A549 (cell line): ENCODE data around the gene ADAMTS15. TPM values are rescaled to one million over a fixed set of nuclear protein-coding genes. Genes with fewer than 3 reads are reported as not detected.

Experiments
- ATAC-seq, 2 experiments: fragments of 200-7000 bp in 1 of 2; fragments of >200 bp in 1 of 2; cut with Nextera tagmentation in 1 of 2; cut with Tn5 transposase in 1 of 2; 3 replicates each; pipeline versions ENCODE4 v1.8.0 to v1.9.1; 2018 to 2020; ENCODE audit warnings: mild to moderate bottlenecking in 1 of 2, moderate library complexity in 1 of 2
- CTCF ChIA-PET: fragments of 300-600 bp; sonication (Branson Sonifier 250); formaldehyde crosslinking; extraction: SDS; loops from one replicate; lab custom pipeline; 2021; ENCODE audit warnings: antibody characterized with exemption, inconsistent platforms; lab: Yijun Ruan, JAX
- POLR2A ChIA-PET: fragments of 350-600 bp; formaldehyde crosslinking; extraction: SDS; loops from one replicate; lab custom pipeline; 2021; ENCODE audit warnings: antibody characterized with exemption, inconsistent platforms; lab: Yijun Ruan, JAX
- DNase-seq, 2 experiments: peaks; one replicate each; pipeline versions ENCODE4 v3.0.0 to v3.0.0-alpha.2; 2011 to 2016; ENCODE audit warnings: low read depth in 1 of 2, low spot score in 1 of 2
- FAIRE-seq: peaks from 2 replicates; lab custom pipeline; 2011; peaks lifted over from hg19 to GRCh38; lab: Jason Lieb, UNC
- H3K27ac ChIP-seq, 2 experiments: fragments of >200 bp; sonication (Bioruptor Twin); formaldehyde crosslinking; 3 replicates each; pipeline ENCODE4 v1.5.1; 2016 to 2017
- H3K4me1 ChIP-seq: fragments of >200 bp; sonication (Bioruptor Twin); formaldehyde crosslinking; 3 replicates; pipeline ENCODE4 v1.6.1; 2016
- H3K4me2 ChIP-seq: fragments of >200 bp; sonication (Bioruptor Twin); formaldehyde crosslinking; 3 replicates; pipeline ENCODE4 v1.6.1; 2016
- H3K4me3 ChIP-seq: fragments of >200 bp; sonication (Bioruptor Twin); formaldehyde crosslinking; 3 replicates; pipeline ENCODE4 v1.5.1; 2016
- H3K9me3 ChIP-seq: fragments of >200 bp; sonication (Bioruptor Twin); formaldehyde crosslinking; 3 replicates; pipeline ENCODE4 v1.6.1; 2016
- CBX2 ChIP-seq: fragments of 200-600 bp; sonication (generic); IDR thresholded peaks from 2 replicates; pipeline ENCODE4 v1.6.1; 2016; ENCODE audit warnings: low read depth, mild to moderate bottlenecking, borderline replicate concordance
- CEBPB ChIP-seq, 2 experiments: fragments of >200 bp in 1 of 2; sonication (Bioruptor Twin) in 1 of 2; formaldehyde crosslinking in 1 of 2; IDR thresholded peaks; 2 replicates each; pipeline ENCODE4 v1.6.1; 2012 to 2016
- CHD4 ChIP-seq: fragments of 200-600 bp; sonication (generic); IDR thresholded peaks from 2 replicates; pipeline ENCODE4 v1.6.1; 2016; ENCODE audit warnings: antibody characterized with exemption, mild to moderate bottlenecking, borderline replicate concordance
- EHF ChIP-seq: fragments of 250-450 bp; sonication (Bioruptor Pico); IDR thresholded peaks from 2 replicates; pipeline ENCODE4 v1.5.0; 2020; ENCODE audit warnings: mild to moderate bottlenecking
- EHMT2 ChIP-seq: fragments of 200-600 bp; sonication (generic); IDR thresholded peaks from 2 replicates; pipeline ENCODE4 v1.6.1; 2016; ENCODE audit warnings: antibody characterized with exemption, low read depth, mild to moderate bottlenecking, moderate library complexity
- EP300 ChIP-seq, 2 experiments: fragments of >200 bp; sonication (Bioruptor Twin); formaldehyde crosslinking; IDR thresholded peaks; 2 replicates in 1 of 2; 3 replicates in 1 of 2; pipeline ENCODE4 v1.6.1; 2016 to 2017
- FOXS1 ChIP-seq: fragments of 250-450 bp; sonication (Bioruptor Pico); IDR thresholded peaks from 2 replicates; pipeline ENCODE4 v1.5.0; 2020; ENCODE audit warnings: mild to moderate bottlenecking, moderate library complexity
- HOXA7 ChIP-seq: fragments of 250-450 bp; sonication (Bioruptor Pico); IDR thresholded peaks from 2 replicates; pipeline ENCODE4 v1.5.0; 2020; ENCODE audit warnings: mild to moderate bottlenecking, moderate library complexity
- JUN ChIP-seq, 2 experiments: fragments of >200 bp; sonication (Bioruptor Twin); formaldehyde crosslinking; IDR thresholded peaks; 2 replicates in 1 of 2; 3 replicates in 1 of 2; pipeline ENCODE4 v1.6.1; 2016 to 2017
- JUNB ChIP-seq: fragments of >200 bp; sonication (Bioruptor Twin); formaldehyde crosslinking; IDR thresholded peaks from 2 replicates; pipeline ENCODE4 v1.6.1; 2016
- MAX ChIP-seq: IDR thresholded peaks from 2 replicates; pipeline ENCODE4 v1.6.1; 2012
- NPAS2 ChIP-seq: fragments of 250-450 bp; sonication (Bioruptor Pico); IDR thresholded peaks from 2 replicates; pipeline ENCODE4 v1.8.0; 2022; ENCODE audit warnings: mild to moderate bottlenecking, moderate library complexity, borderline replicate concordance
- NR3C1 ChIP-seq: fragments of >200 bp; sonication (Bioruptor Twin); formaldehyde crosslinking; IDR thresholded peaks from 3 replicates; pipeline ENCODE4 v1.6.1; 2017
- PBX3 ChIP-seq: IDR thresholded peaks from 2 replicates; pipeline ENCODE4 v1.6.1; 2012
- POLR2A ChIP-seq: IDR thresholded peaks from 2 replicates; pipeline ENCODE4 v1.6.1; 2012; ENCODE audit warnings: mild to moderate bottlenecking, low read length
- POLR2AphosphoS2 ChIP-seq: conservative IDR thresholded peaks from 2 replicates; pipeline ENCODE4 v1.6.1; 2012; ENCODE audit warnings: low read length, improper control_type of control experiment, inconsistent platforms
- RARB ChIP-seq: fragments of 250-450 bp; sonication (Bioruptor Pico); IDR thresholded peaks from 2 replicates; pipeline ENCODE4 v1.8.0; 2021; ENCODE audit warnings: mild to moderate bottlenecking, moderate library complexity
- RNF2 ChIP-seq: fragments of 200-600 bp; sonication (generic); IDR thresholded peaks from 2 replicates; pipeline ENCODE4 v1.6.1; 2016; ENCODE audit warnings: low read depth, mild to moderate bottlenecking, antibody characterized with exemption, moderate library complexity, borderline replicate concordance
- SMC3 ChIP-seq: fragments of >200 bp; sonication (Bioruptor Twin); formaldehyde crosslinking; IDR thresholded peaks from 3 replicates; pipeline ENCODE4 v1.6.1; 2018; ENCODE audit warnings: inconsistent platforms
- SREBF2 ChIP-seq: fragments of 450-650 bp; IDR thresholded peaks from 2 replicates; pipeline ENCODE4 v1.6.1; 2014; ENCODE audit warnings: mild to moderate bottlenecking, moderate library complexity
- TP53 ChIP-seq: fragments of 250-450 bp; sonication (Bioruptor Pico); IDR thresholded peaks from 2 replicates; pipeline ENCODE4 v1.5.0; 2021; ENCODE audit warnings: mild to moderate bottlenecking, moderate library complexity
- ZC3H11A ChIP-seq: fragments of 450-650 bp; IDR thresholded peaks from 2 replicates; pipeline ENCODE4 v1.6.1; 2014; ENCODE audit warnings: antibody characterized with exemption, mild to moderate bottlenecking
- ZFP36 ChIP-seq: fragments of 450-650 bp; IDR thresholded peaks from 2 replicates; pipeline ENCODE4 v1.6.1; 2014; ENCODE audit warnings: borderline replicate concordance; ENCODE audit not compliant: partially characterized antibody
- WGBS: methylation state at CpG from one replicate; pipeline ENCODE4 v1.1.6; 2017; ENCODE audit errors: missing lambda C conversion rate; 5-methylcytosine and 5-hydroxymethylcytosine counted together
- polyA plus RNA-seq, 4 experiments: library from polyadenylated mRNA; depleted of rRNA in 3 of 4; stranded (reverse); fragments of >200 nt; fragmentation: RNase III in 1 of 4; extraction: RNeasy Plus Mini Kit Qiagen cat#74134 plus additional on column Dnase treatment in 1 of 4; gene quantifications; 2 replicates in 3 of 4; 3 replicates in 1 of 4; pipeline ENCODE4 v1.2.3, GENCODE V29; 2011 to 2017
- TF ChIP-seq, protein P1 (sequence below): fragments of >200 bp; sonication (Bioruptor Twin); formaldehyde crosslinking; IDR thresholded peaks from 2 replicates; pipeline ENCODE4 v1.6.1; 2016

ADAMTS15 gene
- polyA plus RNA-seq, 2 of the 4 experiments (the other 2 are of a cell fraction) = 2.2 to 4.0 TPM

DNA sequence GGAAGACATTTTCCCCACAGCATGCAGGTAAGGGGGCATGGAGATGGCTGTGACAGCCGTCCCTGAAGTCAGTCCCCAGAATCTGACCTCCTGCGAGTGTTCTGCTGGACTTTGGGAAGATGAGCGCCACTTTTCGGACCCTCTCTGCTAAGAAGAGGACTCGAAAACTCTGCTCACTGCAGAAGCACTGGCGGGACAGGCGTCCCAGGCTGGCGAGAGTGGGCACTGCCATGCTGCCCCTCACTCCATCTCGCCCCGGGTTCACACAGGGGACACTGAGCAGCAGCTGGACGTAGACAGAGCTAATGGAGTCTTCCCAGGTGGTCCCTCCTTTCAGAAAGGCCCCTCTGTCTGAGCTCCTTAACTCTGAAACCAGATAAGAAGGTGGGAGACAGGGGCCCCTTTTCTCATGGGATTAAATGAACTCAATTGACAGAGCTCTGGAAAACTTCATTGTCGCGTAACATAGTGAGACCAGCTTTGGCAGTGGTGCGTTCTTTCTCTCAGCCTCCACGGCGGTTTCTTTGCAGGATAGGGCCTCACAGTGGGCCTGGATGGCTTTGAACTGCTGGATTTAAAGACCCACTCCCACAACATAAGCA is 24.8 kb upstream of the ADAMTS15 start:
- POLR2A ChIA-PET = no interaction called here

GRCh38 chr11:130424613-130425140 is 23.8 kb upstream of the ADAMTS15 start:
- Histone ChIP-seq H3K27ac (no peak overlapping the region), H3K4me1 (peaks cover 9% of the 10 kb centered on the region; the same call in 2 of the 3 replicates), H3K4me3 (no peak overlapping the region), H3K4me2 (no peak overlapping the region), H3K9me3 (no peaks in the 10 kb centered on the region)
- 93% methylated on average over 3 of the region's 14 CpGs for WGBS
- DNase-seq (no peak), FAIRE-seq (no peak), ATAC-seq (no peak)
- POLR2A ChIA-PET = no interaction called here
- CTCF ChIA-PET = interaction anchor here (0.9 to 25.6 kb wide), 8 partner anchors 8 to 491 kb away, joined by 3 to 732 read pairs (median 4); partner anchors contain the start of gene SNX19
- no peak for TF ChIP-seq CBX2
- no peak for TF ChIP-seq RARB (CRISPR knock-in tag)
- TF ChIP-seq MAX = no peak
- TF ChIP-seq POLR2AphosphoS2 = no peak
- no peak for TF ChIP-seq TP53

More for the DNA sequence above, 24.8 kb upstream of the ADAMTS15 start:
- Histone ChIP-seq H3K4me3 (no peak overlapping the region), H3K4me2 (no peak overlapping the region), H3K4me1 (peaks cover 9% of the 10 kb centered on the region; the same call in 2 of the 3 replicates), H3K9me3 (no peaks in the 10 kb centered on the region), H3K27ac (no peak overlapping the region)
- 73% methylated on average over 13 of the region's 16 CpGs for WGBS
- ATAC-seq (no peak), DNase-seq (no peak), FAIRE-seq (no peak)
- no peak for TF ChIP-seq PBX3
- no peak for TF ChIP-seq FOXS1 (CRISPR knock-in tag)
- no peak for TF ChIP-seq CHD4
- TF ChIP-seq HOXA7 (CRISPR knock-in tag) = no peak
- no peak for TF ChIP-seq POLR2A
- TF ChIP-seq CBX2 = no peak
- TF ChIP-seq EHMT2 = no peak
- no peak for TF ChIP-seq SMC3
- TF ChIP-seq NR3C1 = no peak
- TF ChIP-seq NPAS2 (CRISPR knock-in tag) = no peak
- TF ChIP-seq, protein P1, sequence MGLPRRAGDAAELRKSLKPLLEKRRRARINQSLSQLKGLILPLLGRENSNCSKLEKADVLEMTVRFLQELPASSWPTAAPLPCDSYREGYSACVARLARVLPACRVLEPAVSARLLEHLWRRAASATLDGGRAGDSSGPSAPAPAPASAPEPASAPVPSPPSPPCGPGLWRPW = no peak
- no peak for TF ChIP-seq RNF2
- no peak for TF ChIP-seq JUNB
- TF ChIP-seq ZFP36 = no peak
- no peak for TF ChIP-seq EHF (CRISPR knock-in tag)
- CTCF ChIA-PET = interaction anchor here (0.8 to 25.6 kb wide), 4 partner anchors 34 to 492 kb away, joined by 3 to 732 read pairs (median 4); partner anchors contain the start of gene SNX19

DNA sequence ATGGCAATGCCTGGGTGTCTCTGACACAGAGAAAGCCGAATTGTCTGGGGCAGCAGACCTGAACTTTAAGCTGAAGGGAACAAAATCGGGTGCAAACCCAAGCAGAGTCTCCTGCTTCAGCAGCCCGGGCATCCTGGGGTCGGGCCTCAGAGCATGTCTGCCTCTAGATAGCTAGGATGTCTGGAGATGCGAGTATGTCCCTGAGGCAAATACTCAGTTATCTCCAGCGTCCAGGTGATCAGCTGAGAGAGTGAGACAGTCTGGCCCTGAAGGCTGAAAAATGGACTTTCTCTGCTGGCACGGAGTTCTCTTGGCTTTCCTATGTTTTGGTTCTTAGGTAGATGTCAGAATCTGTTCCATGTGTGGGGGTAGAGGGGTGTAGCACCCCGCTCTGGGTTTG is 23.3 kb upstream of the ADAMTS15 start:
- Histone ChIP-seq H3K4me2 (no peak overlapping the region), H3K4me3 (no peak overlapping the region), H3K27ac (no peak overlapping the region), H3K9me3 (no peaks in the 10 kb centered on the region), H3K4me1 (peaks cover 9% of the 10 kb centered on the region; the same call in 2 of the 3 replicates)
- POLR2A ChIA-PET = no interaction called here
- FAIRE-seq (no peak), DNase-seq (no peak), ATAC-seq (no peak)
- TF ChIP-seq ZC3H11A = no peak
- TF ChIP-seq EP300 (IDR thresholded peaks at IDR 0.05) = no peak
- no peak for TF ChIP-seq JUN (IDR thresholded peaks at IDR 0.05)
- TF ChIP-seq SREBF2 = no peak
- TF ChIP-seq POLR2AphosphoS2 = no peak
- no peak for TF ChIP-seq CEBPB (IDR thresholded peaks at IDR 0.05)
- TF ChIP-seq, all 56 proteins: peak for 0
- WGBS = 45% methylated on average over 6 of the region's 8 CpGs
- CTCF ChIA-PET = interaction anchor here (0.9 to 25.6 kb wide), 8 partner anchors 9 to 491 kb away, joined by 3 to 732 read pairs (median 4); partner anchors contain the start of gene SNX19
